Effector memory CD8-positive, alpha-beta T cell (primary cell): Measurements from ENCODE around the gene CASP1.

Experiments used
- ATAC-seq: fragments of 150-1000 bp; cut with Tn5 transposase; replicated peaks from 2 replicates; pipeline ENCODE4 v1.10.0; 2021; ENCODE audit warnings: mild to moderate bottlenecking, moderate library complexity
- DNase-seq, 3 experiments: peaks; one replicate each; pipeline ENCODE4 v3.0.0; 2021
- H3K27ac Mint-ChIP-seq, 2 donors: one replicate each; pipeline ENCODE4 v1.8.0; 2022; ENCODE audit warnings: mild to moderate bottlenecking in 2 of 2, mixed read lengths in 2 of 2, moderate library complexity in 2 of 2
- H3K27me3 Mint-ChIP-seq, 2 donors: one replicate each; pipeline ENCODE4 v1.8.0; 2022; ENCODE audit warnings: mixed read lengths in 2 of 2
- H3K36me3 Mint-ChIP-seq: one replicate; pipeline ENCODE4 v1.8.0; 2022; ENCODE audit warnings: mild to moderate bottlenecking, moderate library complexity, mixed read lengths; ENCODE audit not compliant: insufficient read depth
- H3K4me1 Mint-ChIP-seq, 2 donors: one replicate each; pipeline ENCODE4 v1.8.0; 2022; ENCODE audit warnings: low read depth in 2 of 2, mixed read lengths in 2 of 2
- H3K4me3 Mint-ChIP-seq, 2 donors: one replicate each; pipeline ENCODE4 v1.8.0; 2022; ENCODE audit warnings: mild to moderate bottlenecking in 2 of 2, mixed read lengths in 2 of 2, moderate library complexity in 2 of 2
- H3K9me3 Mint-ChIP-seq, 2 donors: one replicate each; pipeline ENCODE4 v1.8.0; 2022; ENCODE audit warnings: mixed read lengths in 2 of 2

The CASP1 gene

GRCh38 chr11:104999721-105000120, 35.2 kb downstream of the CASP1 start:
- no peak for ATAC-seq
- Mint-ChIP-seq H3K36me3 (no peaks in the 10 kb centered on the region), H3K9me3 (no peaks in the 10 kb centered on the region)

GRCh38 chr11:104997288-104997687, 37.7 kb downstream of the CASP1 start:
- DNase-seq (no peak), ATAC-seq (no peak)
- H3K4me1 Mint-ChIP-seq: peaks cover 11 to 16% of the 10 kb centered on the region in 2 donors
- H3K4me3 Mint-ChIP-seq: no peak overlapping the region
- H3K27ac Mint-ChIP-seq: no peak overlapping the region
- H3K27me3 Mint-ChIP-seq: no peaks in the 10 kb centered on the region
- no peaks in the 10 kb centered on the region for H3K36me3 Mint-ChIP-seq
- no peaks in the 10 kb centered on the region for H3K9me3 Mint-ChIP-seq

More at GRCh38 chr11:104999721-105000120, 35.2 kb downstream of the CASP1 start:
- DNase-seq: no peak
- peaks cover 6 to 8% of the 10 kb centered on the region in 2 donors for H3K4me1 Mint-ChIP-seq
- H3K27me3 Mint-ChIP-seq: no peaks in the 10 kb centered on the region
- no peak overlapping the region for H3K27ac Mint-ChIP-seq
- H3K4me3 Mint-ChIP-seq: no peak overlapping the region

GRCh38 chr11:104995001-104995408, 39.9 kb downstream of the CASP1 start:
- Mint-ChIP-seq H3K27me3 (no peaks in the 10 kb centered on the region), H3K9me3 (no peaks in the 10 kb centered on the region), H3K36me3 (no peaks in the 10 kb centered on the region), H3K27ac (no peak overlapping the region), H3K4me1 (peaks cover 5 to 9% of the 10 kb centered on the region in 2 donors), H3K4me3 (no peak overlapping the region)
- ATAC-seq: no peak
- DNase-seq: no peak

- H3K9me3 Mint-ChIP-seq: no peaks in the 10 kb centered on the region
- H3K4me3 Mint-ChIP-seq: no peak overlapping the region
- H3K27ac Mint-ChIP-seq: no peak overlapping the region
- H3K27me3 Mint-ChIP-seq: no peaks in the 10 kb centered on the region
- peaks cover 4 to 9% of the 10 kb centered on the region in 2 donors for H3K4me1 Mint-ChIP-seq
- DNase-seq (no peak), ATAC-seq (no peak)
- H3K36me3 Mint-ChIP-seq: no peaks in the 10 kb centered on the region
Observed at GRCh38 chr11:104992781-104993180, 42.2 kb downstream of the CASP1 start.

- H3K27ac Mint-ChIP-seq: no peak overlapping the region
- no peak for ATAC-seq
- H3K4me1 Mint-ChIP-seq: peaks cover 4 to 9% of the 10 kb centered on the region in 2 donors
Observed at GRCh38 chr11:104991994-104992393, 43.0 kb downstream of the CASP1 start.

GRCh38 chr11:104984808-104985207, 50.1 kb downstream of the CASP1 start:
- no peak for DNase-seq
- ATAC-seq: no peak
- Mint-ChIP-seq H3K27me3 (no peaks in the 10 kb centered on the region), H3K9me3 (no peaks in the 10 kb centered on the region), H3K4me1 (no peaks in the 10 kb centered on the region), H3K27ac (no peak overlapping the region), H3K36me3 (no peaks in the 10 kb centered on the region), H3K4me3 (no peak overlapping the region)

More at GRCh38 chr11:104991994-104992393, 43.0 kb downstream of the CASP1 start:
- Mint-ChIP-seq H3K9me3 (no peaks in the 10 kb centered on the region), H3K36me3 (no peaks in the 10 kb centered on the region), H3K27me3 (no peaks in the 10 kb centered on the region), H3K4me3 (no peak overlapping the region)
- no peak for DNase-seq

GRCh38 chr11:104979839-104980238, 55.1 kb downstream of the CASP1 start:
- DNase-seq: no peak
- Mint-ChIP-seq H3K4me3 (no peak overlapping the region), H3K27me3 (no peaks in the 10 kb centered on the region), H3K27ac (no peak overlapping the region), H3K9me3 (no peaks in the 10 kb centered on the region), H3K4me1 (no peaks in the 10 kb centered on the region), H3K36me3 (no peaks in the 10 kb centered on the region)
- ATAC-seq: no peak
